GM21723 (cell line): ENCODE measurements around the gene TMEM9.

ENCODE experiments used
- ATAC-seq: cut with Tn5 transposase; IDR thresholded peaks from one replicate; pipeline ENCODE4 v1.9.1; 2021; ENCODE audit warnings: mild to moderate bottlenecking, moderate library complexity; ENCODE audit not compliant: unreplicated experiment

Gene TMEM9

DNA sequence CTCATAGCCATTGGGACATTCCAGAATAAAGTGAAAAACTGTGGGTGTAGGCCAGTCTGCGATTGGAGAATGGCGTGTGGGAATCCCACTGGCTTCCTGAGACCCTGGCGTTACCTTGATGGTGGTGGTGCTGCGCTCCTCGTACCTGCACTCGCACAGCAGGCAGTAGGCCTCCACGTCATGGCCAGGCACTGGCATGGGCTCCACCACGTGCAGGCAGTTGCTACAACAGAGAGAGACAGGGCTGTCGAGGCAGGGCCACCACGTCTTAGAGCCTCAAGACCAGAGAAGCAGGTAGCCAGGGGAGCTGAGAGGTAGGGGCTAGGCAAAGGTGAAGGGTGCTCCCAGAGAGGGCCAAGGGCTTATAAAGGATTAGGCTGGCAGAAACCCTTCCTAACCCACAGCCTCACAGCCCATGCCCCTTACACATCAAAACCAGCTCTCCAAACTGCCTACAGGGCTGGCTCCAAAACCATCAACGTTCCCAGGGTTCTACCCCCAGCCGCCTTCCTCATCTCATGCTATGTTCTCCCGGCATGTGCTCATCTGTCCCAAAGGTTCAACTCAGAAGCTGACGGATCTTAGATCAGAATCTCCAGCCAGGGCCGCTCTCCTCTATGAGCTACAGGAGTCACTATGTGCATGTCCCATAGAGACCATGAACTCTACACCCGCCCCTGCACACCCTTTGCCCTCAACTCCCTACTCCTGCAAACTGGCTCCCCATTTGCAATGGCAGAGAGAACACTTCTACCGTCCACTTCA is 7.5 kb downstream of the TMEM9 start:
- no peak for ATAC-seq

DNA sequence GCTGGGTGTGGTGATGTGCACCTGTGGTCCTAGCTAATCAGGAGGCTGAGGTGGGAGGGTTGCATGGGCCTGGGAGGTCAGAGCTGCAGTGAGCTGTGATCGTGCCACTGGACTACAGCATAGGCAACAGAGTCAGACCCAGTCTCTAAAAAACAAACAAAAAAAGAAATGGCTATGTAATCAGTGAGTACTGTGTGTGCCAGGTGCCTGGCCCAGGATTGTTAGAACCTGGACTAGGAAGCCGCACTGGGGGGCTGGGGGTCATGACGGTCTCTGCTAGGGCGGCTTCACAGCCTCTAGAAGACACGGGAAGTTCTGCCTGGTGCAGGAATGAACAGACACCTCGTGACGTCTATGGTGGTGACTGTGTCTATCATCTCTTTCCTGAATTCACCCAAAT is 8.5 kb downstream of the TMEM9 start:
- no peak for ATAC-seq

DNA sequence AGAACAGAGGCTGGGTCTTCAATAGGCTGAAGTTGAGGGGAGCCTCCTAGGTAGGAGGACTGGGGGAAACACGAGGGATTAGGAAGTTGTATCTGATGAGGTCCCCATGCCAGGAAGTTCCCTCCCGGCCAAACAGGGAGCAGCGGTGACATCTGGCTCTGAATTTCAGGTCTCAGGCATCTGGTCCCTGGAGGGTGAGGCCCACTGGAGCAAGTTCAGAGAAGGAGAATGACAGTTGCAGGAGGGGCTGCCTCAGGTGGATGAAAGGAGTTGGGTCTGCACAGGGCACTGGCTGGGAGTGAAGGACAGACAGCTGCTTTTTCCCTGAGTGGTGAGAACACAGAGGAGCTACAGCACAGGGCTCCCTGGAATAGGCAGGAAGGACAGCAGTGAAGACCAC is 9.1 kb downstream of the TMEM9 start:
- ATAC-seq: no peak

DNA sequence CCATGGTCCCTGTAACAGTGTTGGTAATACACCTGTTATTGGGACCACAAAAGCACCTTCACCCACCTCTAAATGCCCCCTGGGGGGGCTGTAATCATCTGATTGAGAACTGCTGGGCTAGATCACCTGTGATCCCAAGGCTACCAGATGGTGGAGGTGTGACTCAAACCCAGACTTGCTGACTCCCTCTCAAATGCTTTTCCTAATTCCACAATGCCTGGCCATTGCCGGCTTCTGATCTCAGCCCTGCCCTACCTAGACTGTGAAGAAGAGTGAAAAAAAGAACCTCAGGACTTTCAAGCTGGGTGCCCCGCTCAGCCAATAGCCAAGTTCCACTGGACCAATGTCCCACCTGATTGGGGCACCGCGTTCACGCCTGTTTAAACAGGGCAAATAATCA is 9.6 kb downstream of the TMEM9 start:
- no peak for ATAC-seq

DNA sequence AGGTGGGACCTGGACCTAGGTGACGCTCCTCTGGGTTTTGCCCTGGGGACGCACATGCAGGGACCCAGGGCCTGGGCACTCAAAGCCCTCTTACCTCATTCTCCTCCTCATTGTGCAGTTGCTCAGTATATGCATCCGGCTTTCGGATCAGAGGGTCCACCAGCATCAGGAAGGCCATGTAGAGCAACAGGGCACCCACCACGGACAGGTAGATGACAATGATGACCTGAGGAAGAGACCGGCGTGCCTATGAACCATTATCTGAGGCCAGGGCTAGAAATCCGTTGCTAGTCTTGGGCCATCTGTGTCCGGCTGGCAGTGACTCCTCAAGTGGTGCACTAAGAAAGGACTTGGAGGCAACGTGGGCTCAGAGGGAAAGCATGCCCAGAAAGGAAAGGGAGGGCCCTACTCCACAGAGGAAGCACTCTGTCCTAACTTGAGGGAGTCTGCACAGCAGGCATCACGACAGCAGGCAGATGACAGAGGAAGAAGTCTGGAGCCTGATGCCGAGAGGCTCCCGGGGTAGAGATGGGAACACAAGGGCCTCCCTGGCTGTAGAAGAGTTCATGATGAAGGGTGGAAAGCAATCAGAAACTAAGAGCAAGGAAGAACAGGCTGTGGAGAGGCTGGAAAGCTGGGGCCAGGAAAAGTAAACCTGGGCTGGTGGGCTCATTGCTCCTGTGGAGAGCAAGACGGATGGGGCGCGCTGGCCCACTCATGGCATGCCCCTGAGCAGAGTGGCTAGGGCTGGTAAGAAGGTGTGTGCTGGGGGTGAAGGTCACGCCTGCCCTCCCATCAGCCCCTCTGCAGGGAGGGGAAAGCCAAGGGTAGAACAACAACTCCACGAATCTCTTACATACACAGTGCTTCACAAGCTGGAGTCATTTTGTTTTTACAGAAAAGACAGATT is 10.3 kb downstream of the TMEM9 start:
- no peak for ATAC-seq

- ATAC-seq: no peak
These were observed 11.2 kb downstream of the TMEM9 start for GRCh38 chr1:201142849-201143725.

DNA sequence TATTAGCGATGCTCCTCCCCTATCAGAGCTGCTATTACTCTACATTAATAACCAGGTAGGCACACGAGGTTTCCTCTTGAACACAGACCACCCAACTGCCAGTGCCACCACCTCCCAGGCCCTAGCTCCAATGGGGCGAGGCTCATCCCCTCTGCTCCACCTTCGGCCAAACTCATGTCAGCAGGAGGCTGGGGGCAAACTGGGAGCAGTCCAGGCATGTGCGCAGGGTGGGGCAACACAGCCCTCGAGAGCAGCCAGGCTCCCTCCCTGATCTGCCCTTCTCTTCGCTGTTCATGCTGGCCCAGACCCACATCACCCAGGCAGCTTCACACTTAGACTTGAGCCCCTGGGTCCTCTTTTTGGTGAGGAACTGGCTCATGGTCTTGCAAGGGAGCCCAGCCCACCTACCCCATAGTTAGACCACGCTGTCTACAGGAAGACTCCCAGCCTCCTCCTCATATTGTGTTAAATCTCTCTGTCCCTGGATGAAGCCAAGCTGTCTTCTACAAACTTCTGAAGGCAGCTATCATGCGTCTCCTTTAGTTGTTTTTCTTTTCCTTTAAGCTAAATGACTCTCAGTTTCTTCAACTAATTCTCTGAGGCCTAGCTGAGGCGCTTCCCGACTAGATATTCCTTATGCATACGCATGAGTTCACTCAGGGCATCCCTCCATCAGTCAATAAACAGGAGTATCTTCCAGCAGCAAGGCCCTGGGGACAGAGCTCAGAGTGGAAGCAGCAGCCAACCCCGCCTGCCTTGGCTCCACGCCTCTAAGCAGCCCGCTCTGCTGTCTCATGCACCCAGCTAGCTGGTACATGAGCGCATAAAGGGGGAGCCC is 12.0 kb downstream of the TMEM9 start:
- ATAC-seq: no peak

GRCh38 chr1:201141418-201141817 is 12.9 kb downstream of the TMEM9 start:
- no peak for ATAC-seq

DNA sequence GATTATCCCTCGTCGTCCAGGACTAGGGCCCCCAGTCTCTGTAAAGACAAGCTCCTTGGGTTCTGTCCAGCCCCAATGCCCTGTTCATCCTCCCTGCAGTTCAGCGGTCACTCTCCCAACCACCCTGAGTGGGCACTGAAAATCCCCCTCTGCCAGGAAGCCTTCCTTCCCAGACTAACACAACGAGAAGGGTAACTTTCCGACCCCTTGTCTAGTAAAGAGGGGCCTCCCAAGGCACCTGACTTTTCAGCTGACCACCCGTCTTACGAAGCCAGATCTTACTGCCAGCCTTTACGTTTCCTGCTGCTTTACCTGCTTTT is 13.4 kb downstream of the TMEM9 start:
- ATAC-seq: no peak

- no peak for ATAC-seq
These were observed 13.9 kb downstream of the TMEM9 start for GRCh38 chr1:201140235-201140940.

DNA sequence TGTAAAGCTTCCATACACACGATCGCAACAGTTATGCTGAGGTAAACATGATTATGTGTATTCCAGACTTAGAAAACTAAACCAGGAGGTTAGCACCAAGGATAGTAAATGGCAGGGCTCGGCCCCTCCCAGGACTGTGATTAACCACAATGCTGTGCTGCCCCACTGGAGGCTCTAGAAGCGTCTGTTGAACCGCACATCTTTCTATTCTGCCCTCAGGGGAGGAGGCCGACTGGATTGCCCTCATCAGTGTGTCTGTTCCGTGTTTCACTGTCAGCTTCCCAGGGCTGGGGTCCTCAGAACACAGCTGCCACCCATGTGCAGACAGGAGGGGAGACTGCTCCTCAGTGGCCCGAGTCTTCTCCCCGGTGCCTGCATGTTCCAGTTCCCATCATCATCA is 14.5 kb downstream of the TMEM9 start:
- no peak for ATAC-seq

GRCh38 chr1:201139306-201139705 is 15.0 kb downstream of the TMEM9 start:
- ATAC-seq: no peak

- no peak for ATAC-seq
These were observed 15.9 kb downstream of the TMEM9 start for GRCh38 chr1:201138311-201138840.

DNA sequence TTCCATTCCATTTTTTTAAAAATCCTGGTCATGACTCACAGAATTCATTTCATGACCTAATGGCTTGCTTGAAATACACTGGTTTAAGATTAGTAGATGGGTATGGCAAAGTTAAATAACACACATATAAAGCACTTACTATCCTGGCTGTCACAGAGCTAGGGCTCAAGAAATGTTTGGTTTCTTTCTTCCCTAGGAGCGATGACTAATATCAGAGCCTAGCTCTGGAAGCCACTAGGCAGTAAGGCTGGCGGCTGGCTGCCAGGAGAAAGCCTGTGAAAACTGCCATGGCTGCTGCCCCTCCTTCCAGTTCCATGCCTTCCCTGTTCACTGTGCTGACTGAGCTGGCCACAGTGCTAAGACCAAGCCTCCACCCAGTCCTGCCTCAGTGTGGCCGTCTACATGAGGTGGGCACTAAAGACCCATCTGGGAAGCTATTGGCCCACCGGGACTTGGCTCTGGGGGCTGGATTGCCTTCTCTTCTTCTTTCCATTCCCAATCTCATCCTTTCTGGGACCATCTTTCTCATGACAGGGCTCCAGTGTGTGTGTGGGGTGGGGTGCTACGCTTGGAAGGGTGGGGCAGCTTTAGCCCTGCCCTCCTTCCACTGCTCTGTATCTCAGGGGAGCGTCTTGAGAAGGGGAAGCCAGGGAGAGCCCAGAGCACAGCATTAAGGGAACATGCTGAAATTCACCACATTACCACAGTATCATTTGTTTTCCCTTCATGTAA is 16.5 kb downstream of the TMEM9 start:
- ATAC-seq: no peak

DNA sequence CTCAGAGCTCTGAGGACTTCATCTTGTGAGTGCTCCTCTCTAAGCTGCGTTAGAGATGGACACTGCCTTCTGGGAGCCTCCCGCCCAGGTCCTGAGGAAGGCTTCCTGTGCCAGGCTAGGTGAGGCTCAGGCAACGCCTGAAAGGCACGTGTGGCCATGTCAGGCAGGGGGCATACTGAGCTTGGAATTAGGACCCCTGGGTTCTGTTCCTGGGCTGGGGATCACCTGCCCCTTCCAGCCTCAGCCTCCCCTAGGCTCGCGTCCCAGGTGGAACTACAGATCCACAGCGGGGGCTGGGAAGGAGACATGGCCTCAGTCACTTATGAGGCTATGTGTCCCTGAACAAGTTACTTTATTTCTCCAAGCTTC is 17.3 kb downstream of the TMEM9 start:
- no peak for ATAC-seq

GRCh38 chr1:201136355-201137023 is 17.8 kb downstream of the TMEM9 start:
- ATAC-seq: no peak

GRCh38 chr1:201134405-201134804 is 19.9 kb downstream of the TMEM9 start:
- no peak for ATAC-seq

DNA sequence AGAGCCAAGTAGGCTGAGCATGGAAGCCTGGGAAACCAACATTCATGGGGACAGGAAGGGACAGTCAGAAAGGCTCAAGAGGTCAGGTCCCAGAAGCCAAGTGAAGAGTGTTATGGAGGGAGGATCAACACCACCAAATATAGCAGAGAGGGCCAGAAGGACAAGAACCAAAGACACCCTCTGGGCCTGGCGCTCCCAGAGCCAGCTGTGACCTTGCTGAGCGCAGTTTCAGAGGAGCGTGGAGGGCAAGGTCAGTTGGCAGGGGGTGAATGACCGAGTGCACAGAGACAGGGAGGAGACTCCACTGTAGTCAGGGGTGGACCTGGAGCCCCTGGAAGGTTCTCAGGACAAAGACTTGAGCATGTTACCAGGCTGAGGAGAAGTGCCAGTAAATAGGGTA is 22.9 kb downstream of the TMEM9 start:
- no peak for ATAC-seq
